Islet of Langerhans (tissue), 1 donor: ENCODE results near the gene FOXJ3.

Source experiments
- FAIRE-seq: peaks from one replicate; lab custom pipeline; 2011; peaks lifted over from hg19 to GRCh38; lab: Jason Lieb, UNC

Gene FOXJ3

DNA sequence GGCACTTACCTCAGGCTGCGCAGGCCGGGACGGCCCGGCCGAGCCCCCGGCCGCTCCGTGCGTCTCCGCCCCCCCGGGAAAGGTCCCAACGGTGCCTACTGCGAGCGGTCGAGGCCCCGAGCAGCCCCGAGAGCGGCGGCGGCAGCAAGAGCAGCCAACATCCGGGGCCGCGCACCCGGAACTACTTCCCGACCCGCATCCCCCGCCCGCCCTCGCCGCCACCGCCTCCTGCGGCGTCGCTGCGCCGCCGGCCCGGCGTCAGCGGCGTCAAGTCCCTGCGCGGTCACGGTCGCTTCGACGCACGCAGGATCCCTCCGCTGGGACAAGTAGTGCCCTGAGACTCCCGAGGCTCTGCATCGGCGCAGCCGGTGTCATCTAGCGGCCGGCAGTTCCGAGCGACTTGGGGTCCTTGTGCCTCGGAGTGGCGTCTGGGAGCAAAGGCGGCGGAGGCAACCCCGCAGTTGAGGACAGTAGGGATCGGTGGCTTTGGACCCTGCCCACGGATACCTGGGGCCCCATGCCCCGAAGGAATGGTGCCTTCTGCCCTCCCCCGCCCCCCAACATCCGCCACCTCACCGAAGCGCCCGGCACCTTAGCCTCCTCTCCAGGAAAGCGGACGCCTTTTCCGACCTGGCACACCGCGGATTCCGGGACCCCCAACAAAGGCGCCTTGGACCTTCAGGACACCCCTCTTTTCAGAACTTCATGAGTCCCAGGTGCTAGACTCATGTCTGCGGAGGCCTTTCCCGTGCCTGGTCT, at the start of gene FOXJ3:
Gene FOXJ3, minus strand, starts transcription at position 186 of the 759 bp plus-strand sequence. CDS start 24,142 bp downstream, outside the sequence.
- FAIRE-seq, result no peak

DNA sequence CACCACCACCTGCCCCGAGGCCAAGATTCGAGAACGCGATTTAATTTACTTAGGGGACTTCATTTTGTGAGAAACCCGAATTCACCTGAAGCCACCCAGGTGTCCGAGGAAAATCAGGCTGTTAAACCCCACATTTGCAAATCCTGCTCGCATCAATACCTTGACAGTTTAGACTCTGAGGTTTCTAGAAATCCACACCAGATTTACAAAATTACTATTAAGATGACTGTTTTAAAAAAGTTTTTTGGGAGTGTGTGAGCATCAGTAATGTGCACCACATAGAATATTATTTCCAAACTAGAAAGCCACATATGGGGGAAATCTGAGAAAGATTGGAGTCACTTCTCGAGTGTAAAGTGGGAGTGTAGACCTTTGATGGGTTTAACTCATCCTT, 46.2 kb upstream of the FOXJ3 start:
- FAIRE-seq, result peak; percentile 30

- FAIRE-seq, result no peak
Measured at GRCh38 chr1:42380586-42381279, 45.7 kb upstream of the FOXJ3 start, which contains the start of gene RIMKLA. RIMKLA (plus strand) TSS chr1:42380792; CDS start chr1:42380935, 143 bp downstream.

- no peak for FAIRE-seq
Measured at GRCh38 chr1:42379794-42380585, 45.0 kb upstream of the FOXJ3 start.

DNA sequence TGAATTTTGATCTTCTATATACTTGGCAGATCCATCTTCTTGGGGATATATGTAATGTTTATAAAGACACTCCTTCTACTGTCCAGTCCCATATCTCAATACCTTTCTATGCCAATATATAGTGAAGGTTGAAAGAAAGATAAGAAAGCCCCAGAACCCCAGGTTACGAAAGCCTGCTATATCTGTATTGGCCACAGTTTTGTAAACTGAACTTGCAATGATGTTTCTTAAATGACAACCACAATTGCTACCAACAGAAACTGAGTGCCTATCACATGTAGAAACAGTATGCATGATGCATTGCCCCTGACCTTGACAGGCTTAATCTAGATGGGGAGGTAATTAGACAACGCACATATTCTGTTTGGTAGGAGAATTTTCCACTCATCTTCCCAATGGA, 37.8 kb upstream of the FOXJ3 start:
- no peak for FAIRE-seq

DNA sequence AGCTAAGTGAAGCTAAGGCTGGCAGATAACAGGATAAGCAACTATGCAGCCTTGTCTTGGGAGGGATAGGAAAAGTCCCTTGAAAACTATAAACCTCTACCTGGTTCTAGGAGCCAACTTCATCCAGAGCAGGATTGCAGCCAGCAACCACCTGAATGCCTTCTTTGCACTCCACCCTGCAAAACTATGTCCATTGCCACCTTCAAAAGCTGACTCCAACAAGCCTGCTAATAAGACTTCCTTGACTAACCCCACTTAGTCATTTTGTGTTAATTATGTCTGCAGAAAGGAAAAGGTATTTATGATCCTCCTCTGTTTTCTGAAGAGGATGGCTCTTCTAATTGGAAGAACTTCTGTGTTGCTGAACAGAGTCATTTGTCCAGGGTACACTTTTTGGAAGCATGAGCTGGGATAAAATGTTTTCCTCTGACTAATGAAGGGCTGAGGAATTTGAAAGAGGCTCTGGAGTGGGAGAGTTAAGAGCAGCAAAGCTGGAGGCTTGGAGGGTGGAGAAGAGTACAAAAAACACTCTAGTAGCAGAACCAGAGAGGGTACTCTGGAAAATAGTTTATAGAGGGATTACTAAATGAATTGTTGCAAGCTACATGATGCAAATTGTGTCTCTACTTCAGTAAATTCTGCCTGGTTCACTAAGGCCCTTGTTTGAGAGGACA, 36.0 kb upstream of the FOXJ3 start:
- no peak for FAIRE-seq

- FAIRE-seq, result no peak
Measured at GRCh38 chr1:42369471-42369870, 34.4 kb upstream of the FOXJ3 start.

DNA sequence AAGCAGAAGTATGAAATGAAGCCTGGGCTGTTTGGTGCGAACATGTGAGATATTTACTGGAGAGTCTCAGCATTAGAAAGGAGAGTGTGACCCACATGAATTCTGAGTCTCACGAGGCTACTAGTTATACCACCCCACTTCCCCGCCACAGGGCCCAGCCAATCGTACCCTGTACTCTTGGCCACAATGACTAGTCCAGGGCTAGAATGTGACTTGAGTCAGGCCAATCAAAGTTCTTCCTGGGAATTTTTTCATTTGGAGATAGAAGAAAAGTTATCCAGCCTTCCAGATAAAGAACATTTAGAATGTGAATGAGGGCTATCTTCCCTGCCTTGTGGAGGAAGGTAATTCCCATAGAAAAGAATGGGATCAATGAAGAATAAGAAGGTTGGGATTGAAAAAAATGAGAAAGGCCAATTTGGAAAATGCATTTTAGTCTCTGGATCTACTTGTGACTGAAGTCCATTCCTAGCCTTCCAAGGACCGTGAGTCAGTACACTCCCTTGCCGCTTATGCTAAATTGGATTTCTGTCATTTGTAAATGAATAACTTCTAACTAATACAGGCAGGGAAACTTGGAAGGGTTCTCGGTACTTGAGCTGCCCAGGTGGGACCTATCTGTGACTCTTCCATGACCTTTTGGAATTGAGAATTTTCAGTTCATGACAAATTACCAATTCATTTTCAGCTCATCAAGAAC, 33.2 kb upstream of the FOXJ3 start:
- FAIRE-seq, result no peak

- no peak for FAIRE-seq
Measured at GRCh38 chr1:42365118-42365517, 30.1 kb upstream of the FOXJ3 start.

DNA sequence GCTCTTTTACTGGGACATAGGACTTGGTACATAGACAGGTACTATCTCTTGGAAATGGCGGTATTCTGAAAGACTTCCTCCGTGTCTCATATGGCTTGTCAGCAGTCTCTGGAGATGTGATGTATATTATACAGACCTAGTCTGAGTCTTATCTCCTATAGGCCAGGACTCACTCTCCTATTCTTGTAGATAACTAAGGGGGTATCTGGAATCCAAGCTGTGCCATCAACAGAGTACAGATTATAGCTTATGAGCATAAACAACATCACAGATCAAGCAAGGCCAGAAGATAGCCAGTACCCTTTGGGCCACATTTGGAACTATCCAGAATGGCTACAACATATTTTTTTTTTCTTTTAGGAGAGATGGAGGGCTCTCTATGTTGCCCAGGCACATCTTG, 29.5 kb upstream of the FOXJ3 start:
- FAIRE-seq, result no peak

DNA sequence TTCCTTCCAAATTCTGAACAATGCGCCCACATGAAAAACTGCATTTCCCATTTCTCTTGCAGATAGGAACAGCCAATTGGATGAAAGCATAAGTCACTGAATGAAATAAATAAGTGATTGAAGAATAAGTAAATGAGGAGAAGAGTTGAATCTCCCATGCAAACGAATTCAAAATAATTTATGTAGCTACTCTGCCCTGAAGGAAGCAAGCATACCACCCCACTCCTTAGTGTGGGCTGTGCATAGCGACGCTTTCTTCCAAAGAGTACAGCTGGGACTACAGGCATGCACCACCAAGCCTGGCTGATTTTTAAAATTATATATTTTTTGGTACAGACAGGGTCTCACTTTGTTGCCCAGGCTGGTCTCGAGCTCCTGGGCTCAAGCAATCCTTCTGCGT, 29.1 kb upstream of the FOXJ3 start:
- FAIRE-seq, result no peak

DNA sequence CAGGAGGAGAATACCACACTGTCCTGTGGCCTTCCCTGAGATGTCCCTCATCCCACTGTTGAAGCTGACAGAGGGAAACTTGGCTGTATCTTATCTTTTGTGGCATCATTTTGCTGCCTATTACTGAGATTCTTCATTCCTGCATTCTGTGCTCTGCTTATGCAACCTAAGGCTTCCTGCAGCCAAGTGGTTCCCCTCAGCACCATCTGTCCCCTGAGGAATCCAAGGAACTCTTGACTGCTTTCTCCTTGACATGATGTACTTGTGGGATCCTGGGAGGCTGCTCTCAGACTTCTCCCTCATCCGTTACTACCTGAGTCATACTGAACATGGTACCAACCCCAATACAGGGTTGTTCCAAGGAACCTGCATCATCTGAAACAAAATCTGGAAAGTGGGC, 24.4 kb upstream of the FOXJ3 start:
- no peak for FAIRE-seq

GRCh38 chr1:42358791-42359190, 23.8 kb upstream of the FOXJ3 start:
- no peak for FAIRE-seq

DNA sequence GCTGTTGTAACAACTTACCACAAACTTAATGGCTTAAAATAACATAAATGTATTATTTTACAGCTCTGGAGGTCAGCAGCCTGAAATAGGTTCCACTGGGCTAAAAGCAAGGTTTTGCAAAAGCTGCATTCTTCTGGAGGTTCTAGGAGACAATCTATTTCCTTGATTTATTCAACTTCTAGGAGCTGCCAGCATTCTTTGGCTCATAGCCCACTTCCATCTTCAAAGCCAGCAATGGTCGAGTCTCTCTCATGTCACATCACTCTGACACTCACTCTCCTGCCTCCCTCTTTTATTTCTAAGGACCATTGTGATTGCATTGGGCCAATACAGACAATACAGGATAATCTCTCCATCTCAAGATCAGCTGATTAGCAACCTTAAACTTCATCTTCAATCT, 15.1 kb upstream of the FOXJ3 start:
- FAIRE-seq, result no peak

GRCh38 chr1:42348498-42348897, 13.5 kb upstream of the FOXJ3 start:
- FAIRE-seq, result no peak

- no peak for FAIRE-seq
Measured at GRCh38 chr1:42343049-42343448, 8.0 kb upstream of the FOXJ3 start.

DNA sequence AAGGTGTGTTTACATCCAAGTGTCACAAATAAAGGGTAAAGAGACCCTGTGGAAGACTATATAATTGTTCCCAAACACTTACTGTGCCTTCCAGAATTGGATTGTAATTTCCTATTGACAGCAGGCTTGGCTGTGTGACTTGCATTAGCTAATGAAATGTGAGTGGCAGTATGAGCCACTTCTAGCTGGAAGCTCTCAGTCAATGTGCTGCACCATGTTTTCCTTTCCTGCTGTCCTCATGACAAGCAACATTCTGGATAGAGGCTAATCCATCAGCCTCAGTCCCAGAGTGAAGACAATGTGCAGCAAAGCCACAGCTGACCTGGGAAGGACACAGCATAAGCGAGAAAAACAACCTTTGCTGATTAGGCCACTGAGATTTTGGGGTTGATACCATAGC, 5.9 kb upstream of the FOXJ3 start:
- peak; percentile 38 for FAIRE-seq

DNA sequence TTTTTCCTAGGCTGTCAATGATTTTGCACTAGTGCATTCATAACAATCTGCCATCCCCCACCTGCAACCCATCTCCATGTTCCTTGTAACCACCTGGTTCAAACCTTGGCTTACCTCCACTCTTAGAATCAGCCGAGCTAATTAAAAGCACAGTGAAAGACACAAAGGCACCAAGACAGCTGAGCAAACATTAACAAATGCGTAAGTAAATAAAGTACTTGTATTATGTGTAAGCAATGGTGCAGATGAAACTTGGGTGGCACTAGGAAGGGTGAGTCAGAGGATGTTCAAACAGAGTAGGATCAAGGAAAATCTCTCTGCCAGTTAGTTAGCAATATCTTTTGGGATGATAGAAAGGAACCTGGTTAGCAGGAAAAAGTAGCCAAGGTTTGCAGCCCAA, 5.1 kb upstream of the FOXJ3 start:
- peak; percentile 100 for FAIRE-seq

DNA sequence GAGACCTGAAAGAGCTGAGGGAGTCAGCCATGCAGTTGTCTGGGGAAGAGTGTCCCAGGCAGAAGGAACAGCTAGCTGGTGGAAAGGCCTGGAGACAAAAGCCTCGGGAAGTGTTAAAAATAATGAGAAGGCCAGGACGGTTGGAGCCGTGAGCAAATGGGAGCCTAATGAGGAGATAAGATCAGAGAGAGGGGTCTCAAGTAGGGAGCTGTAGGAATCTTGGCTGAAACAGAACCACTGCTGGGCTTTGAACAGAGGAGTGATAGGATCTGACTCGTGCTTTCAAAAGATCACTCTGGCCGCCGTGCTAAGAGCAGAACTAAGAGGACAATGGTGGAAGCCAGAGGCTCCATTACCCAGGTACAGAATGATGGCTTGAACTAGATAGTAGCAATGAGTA, 1.9 kb upstream of the FOXJ3 start:
- FAIRE-seq, result no peak

DNA sequence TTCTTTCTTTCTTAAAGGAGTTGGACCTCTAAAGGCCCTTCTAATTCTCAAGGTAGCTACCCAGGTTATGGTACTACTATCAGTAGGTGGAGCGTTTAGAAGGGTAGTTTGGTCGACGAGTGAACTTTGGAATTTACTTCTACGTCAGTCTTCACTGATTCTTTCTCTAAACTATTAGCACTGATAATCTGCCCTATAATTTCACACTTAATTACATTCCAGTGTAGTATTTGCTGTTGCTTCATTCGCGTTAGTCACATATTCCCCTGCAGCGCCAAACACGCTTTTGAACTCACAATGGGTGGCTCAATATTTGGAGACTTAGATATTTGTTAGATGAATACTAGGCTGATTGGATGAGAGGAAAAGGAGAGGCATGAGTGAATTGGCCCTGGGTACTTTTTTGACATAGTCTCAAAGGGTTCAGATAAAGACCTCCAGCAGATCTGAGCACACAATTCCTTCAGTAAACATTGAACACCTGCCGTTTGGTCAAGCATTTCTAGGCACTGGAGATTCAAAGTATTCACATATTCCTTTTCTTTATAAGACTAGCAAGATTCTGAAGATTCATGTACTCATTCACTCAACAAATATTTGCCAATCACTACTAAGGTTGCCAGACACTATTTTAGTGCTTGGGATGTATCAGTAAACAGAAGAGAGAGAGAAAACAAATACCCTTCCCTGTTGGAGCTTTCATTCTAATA, 929 bp upstream of the FOXJ3 start:
- FAIRE-seq, result peak; percentile 91
